HL-60 (cell line): ENCODE measurements around the gene ETFBKMT.

Source experiments
- DNase-seq, 2 experiments: peaks; one replicate each; pipeline ENCODE4 v3.0.0-alpha.2; 2010 to 2020; ENCODE audit warnings: low read depth in 1 of 2, low spot score in 1 of 2
- H3K27ac ChIP-seq: fragments of 250-450 bp; sonication (Bioruptor Pico); replicated peaks from 2 replicates; pipeline ENCODE4 v1.5.1; 2020; ENCODE audit warnings: mild to moderate bottlenecking, moderate library complexity
- H3K27me3 ChIP-seq: fragments of 250-450 bp; sonication (Bioruptor Pico); 2 replicates; pipeline ENCODE4 v1.5.1; 2021; ENCODE audit warnings: mild to moderate bottlenecking, moderate library complexity; ENCODE audit not compliant: insufficient read depth, poor library complexity, severe bottlenecking
- H3K4me3 ChIP-seq: replicated peaks from 2 replicates; pipeline ENCODE4 v1.5.1; 2011; ENCODE audit warnings: mild to moderate bottlenecking, control low read depth, low read length; ENCODE audit not compliant: insufficient read depth
- CTCF ChIP-seq: IDR thresholded peaks from one replicate; pipeline ENCODE4 v1.5.1; 2011; ENCODE audit warnings: low read length, control low read depth, inconsistent platforms; ENCODE audit not compliant: insufficient read depth
- GABPA ChIP-seq: IDR thresholded peaks from 2 replicates; pipeline ENCODE4 v1.6.1; 2012; ENCODE audit warnings: low read depth
- POLR2AphosphoS5 ChIP-seq: IDR thresholded peaks from 2 replicates; pipeline ENCODE4 v1.6.1; 2012; ENCODE audit warnings: low read depth
- SPI1 ChIP-seq: IDR thresholded peaks from 2 replicates; pipeline ENCODE4 v1.6.1; 2012; ENCODE audit warnings: low read depth, mild to moderate bottlenecking, borderline replicate concordance
- TF ChIP-seq, protein P1 (sequence below): IDR thresholded peaks from 2 replicates; pipeline ENCODE4 v1.6.1; 2012; ENCODE audit warnings: low read depth; ENCODE audit not compliant: insufficient replicate concordance

ETFBKMT gene

DNA sequence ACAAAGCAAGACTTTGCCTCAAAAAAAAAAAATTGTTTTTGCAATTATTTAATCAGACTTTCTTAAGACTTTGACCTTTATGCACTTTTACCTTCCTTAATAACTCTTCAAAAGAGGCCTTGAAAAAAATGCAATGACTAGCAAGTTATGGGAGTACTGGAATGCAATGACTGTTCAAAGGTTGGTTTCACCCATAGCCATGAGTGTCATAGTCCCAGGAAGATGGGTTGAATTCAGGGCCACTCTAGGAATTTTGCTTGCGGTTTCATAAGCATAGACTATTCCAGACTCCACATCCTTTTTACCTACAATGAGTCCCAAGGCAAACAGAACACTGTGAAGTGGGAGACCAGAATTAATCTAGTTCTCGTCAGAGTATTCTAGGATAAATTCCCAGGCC lies 39.2 kb upstream of the ETFBKMT start:
- H3K4me3 ChIP-seq, result no peak overlapping the region
- DNase-seq, result no peak
- H3K27ac ChIP-seq, result no peak overlapping the region
- no peaks in the 10 kb centered on the region for H3K27me3 ChIP-seq
- TF ChIP-seq GABPA, result no peak
- TF ChIP-seq, protein P1, sequence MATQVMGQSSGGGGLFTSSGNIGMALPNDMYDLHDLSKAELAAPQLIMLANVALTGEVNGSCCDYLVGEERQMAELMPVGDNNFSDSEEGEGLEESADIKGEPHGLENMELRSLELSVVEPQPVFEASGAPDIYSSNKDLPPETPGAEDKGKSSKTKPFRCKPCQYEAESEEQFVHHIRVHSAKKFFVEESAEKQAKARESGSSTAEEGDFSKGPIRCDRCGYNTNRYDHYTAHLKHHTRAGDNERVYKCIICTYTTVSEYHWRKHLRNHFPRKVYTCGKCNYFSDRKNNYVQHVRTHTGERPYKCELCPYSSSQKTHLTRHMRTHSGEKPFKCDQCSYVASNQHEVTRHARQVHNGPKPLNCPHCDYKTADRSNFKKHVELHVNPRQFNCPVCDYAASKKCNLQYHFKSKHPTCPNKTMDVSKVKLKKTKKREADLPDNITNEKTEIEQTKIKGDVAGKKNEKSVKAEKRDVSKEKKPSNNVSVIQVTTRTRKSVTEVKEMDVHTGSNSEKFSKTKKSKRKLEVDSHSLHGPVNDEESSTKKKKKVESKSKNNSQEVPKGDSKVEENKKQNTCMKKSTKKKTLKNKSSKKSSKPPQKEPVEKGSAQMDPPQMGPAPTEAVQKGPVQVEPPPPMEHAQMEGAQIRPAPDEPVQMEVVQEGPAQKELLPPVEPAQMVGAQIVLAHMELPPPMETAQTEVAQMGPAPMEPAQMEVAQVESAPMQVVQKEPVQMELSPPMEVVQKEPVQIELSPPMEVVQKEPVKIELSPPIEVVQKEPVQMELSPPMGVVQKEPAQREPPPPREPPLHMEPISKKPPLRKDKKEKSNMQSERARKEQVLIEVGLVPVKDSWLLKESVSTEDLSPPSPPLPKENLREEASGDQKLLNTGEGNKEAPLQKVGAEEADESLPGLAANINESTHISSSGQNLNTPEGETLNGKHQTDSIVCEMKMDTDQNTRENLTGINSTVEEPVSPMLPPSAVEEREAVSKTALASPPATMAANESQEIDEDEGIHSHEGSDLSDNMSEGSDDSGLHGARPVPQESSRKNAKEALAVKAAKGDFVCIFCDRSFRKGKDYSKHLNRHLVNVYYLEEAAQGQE, result no peak
- TF ChIP-seq POLR2AphosphoS5, result no peak
- TF ChIP-seq SPI1, result no peak
- TF ChIP-seq CTCF, result no peak

DNA sequence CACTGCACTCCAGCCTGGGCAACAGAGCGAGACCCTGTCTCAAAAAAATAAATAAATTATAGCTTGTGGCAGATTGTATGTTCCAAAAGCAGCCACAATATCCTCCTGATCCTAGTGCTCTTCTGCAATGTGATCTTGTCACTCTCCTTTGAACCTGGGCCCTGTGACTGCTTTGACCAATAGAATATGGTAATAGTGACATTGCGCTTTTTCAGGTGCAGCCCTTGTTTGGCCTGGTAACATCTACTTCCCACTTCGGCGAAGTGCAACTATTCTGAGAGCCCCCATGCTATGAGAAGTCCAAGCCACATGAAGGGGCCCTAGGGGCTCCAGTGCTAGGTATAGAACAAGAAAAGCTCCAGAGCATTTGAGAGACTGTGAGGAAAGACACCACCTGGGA lies 37.5 kb upstream of the ETFBKMT start:
- H3K4me3 ChIP-seq, result no peak overlapping the region
- TF ChIP-seq CTCF, result no peak
- no peak for TF ChIP-seq GABPA
- TF ChIP-seq SPI1, result no peak
- TF ChIP-seq, protein P1, result no peak
- no peak for TF ChIP-seq POLR2AphosphoS5
- no peak for DNase-seq
- no peaks in the 10 kb centered on the region for H3K27me3 ChIP-seq
- H3K27ac ChIP-seq, result no peak overlapping the region

GRCh38 chr12:31626270-31626995 lies 33.1 kb upstream of the ETFBKMT start:
- Histone ChIP-seq H3K27ac (no peak overlapping the region), H3K27me3 (no peaks in the 10 kb centered on the region), H3K4me3 (no peak overlapping the region)
- DNase-seq, result no peak
- TF ChIP-seq CTCF, result no peak
- TF ChIP-seq SPI1, result no peak
- no peak for TF ChIP-seq POLR2AphosphoS5
- TF ChIP-seq GABPA, result no peak
- TF ChIP-seq, protein P1, result no peak
